ENCODE data around the gene CIB4. TPM values are rescaled to one million over a fixed set of nuclear protein-coding genes. Genes with fewer than 3 reads are reported as not detected.

The CIB4 gene
- total RNA-seq, 1 donor from 2014 or later, result not detected

GRCh38 chr2:26623541-26624495 lies 17.3 kb downstream of the CIB4 start:
- DNase-seq (ENCODE audit: low read depth, low spot score), result no peak

- DNase-seq (ENCODE audit: low read depth, low spot score), result no peak
Measured at GRCh38 chr2:26621469-26622199, 19.5 kb downstream of the CIB4 start.

GRCh38 chr2:26620031-26620605 lies 21.0 kb downstream of the CIB4 start:
- no peak for DNase-seq (ENCODE audit: low read depth, low spot score)

- DNase-seq (ENCODE audit: low read depth, low spot score), result no peak
Measured at GRCh38 chr2:26619521-26619951, 21.6 kb downstream of the CIB4 start.

GRCh38 chr2:26619096-26619495 lies 22.1 kb downstream of the CIB4 start:
- DNase-seq (ENCODE audit: low read depth, low spot score), result no peak

- no peak for DNase-seq (ENCODE audit: low read depth, low spot score)
Measured at GRCh38 chr2:26618611-26619010, 22.6 kb downstream of the CIB4 start.

GRCh38 chr2:26617588-26618083 lies 23.5 kb downstream of the CIB4 start:
- DNase-seq (ENCODE audit: low read depth, low spot score), result no peak

- DNase-seq (ENCODE audit: low read depth, low spot score), result no peak
Measured at GRCh38 chr2:26616706-26617587, 24.2 kb downstream of the CIB4 start.

- DNase-seq (ENCODE audit: low read depth, low spot score), result no peak
Measured at GRCh38 chr2:26615860-26616705, 25.1 kb downstream of the CIB4 start.

- no peak for DNase-seq (ENCODE audit: low read depth, low spot score)
Measured at GRCh38 chr2:26615336-26615859, 25.8 kb downstream of the CIB4 start.

GRCh38 chr2:26614216-26615138 lies 26.7 kb downstream of the CIB4 start:
- DNase-seq (ENCODE audit: low read depth, low spot score), result no peak

- no peak for DNase-seq (ENCODE audit: low read depth, low spot score)
Measured at GRCh38 chr2:26613241-26614215, 27.6 kb downstream of the CIB4 start.

- DNase-seq (ENCODE audit: low read depth, low spot score), result no peak
Measured at GRCh38 chr2:26612522-26613240, 28.5 kb downstream of the CIB4 start.

- no peak for DNase-seq (ENCODE audit: low read depth, low spot score)
Measured at GRCh38 chr2:26612034-26612433, 29.1 kb downstream of the CIB4 start.

- DNase-seq (ENCODE audit: low read depth, low spot score), result no peak
Measured at GRCh38 chr2:26610504-26611335, 30.4 kb downstream of the CIB4 start.

- DNase-seq (ENCODE audit: low read depth, low spot score), result no peak
Measured at GRCh38 chr2:26609839-26610277, 31.3 kb downstream of the CIB4 start.

All from pulmonary artery endothelial cell (primary cell).